Activated gamma-delta T cell (primary cell): ENCODE results near the gene TRIB2.

Source experiments
- DNase-seq: peaks from one replicate; lab custom pipeline; 2025; lab: John Stamatoyannopoulos, UW

TRIB2 gene

GRCh38 chr2:12720754-12721378 is 4.1 kb downstream of the TRIB2 start:
- DNase-seq = no peak

- DNase-seq = no peak
These were observed 5.1 kb downstream of the TRIB2 start for GRCh38 chr2:12721566-12722446.

- no peak for DNase-seq
These were observed 5.9 kb downstream of the TRIB2 start for GRCh38 chr2:12722447-12723316.

DNA sequence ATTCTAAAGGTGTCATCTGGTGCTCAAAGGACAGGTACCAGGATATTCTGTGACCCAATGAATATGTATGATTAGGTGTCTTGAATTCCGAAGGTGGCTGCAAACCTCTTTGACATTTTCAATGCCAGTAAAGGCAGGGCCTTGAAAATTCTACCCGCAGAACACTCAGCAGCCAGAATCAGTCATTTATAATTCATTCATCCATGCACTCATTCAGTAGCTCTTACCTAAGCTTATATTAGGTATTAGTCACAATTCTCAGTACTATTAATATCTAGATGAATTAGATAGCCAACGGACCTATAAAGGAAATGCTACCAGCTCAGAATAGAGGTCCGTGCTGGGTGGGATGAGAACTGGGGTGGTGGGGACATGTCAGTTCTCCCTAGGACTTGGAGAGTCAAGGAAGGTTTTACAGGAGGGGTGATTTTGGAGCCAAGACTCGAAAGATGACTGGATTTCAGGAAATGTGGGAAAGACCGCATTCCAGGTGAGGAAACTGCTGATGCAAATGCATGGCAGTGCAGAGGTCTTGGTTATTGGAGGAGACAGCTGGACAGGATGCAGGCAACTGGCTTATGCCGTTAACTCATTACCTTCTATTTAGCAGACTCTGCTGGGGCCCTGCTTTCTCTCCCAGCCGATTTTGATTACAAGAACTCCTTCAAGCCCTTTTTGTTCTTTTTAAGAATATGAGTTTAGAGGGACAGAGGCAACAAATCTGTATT is 7.2 kb downstream of the TRIB2 start:
- DNase-seq = no peak

GRCh38 chr2:12725233-12726187 is 8.8 kb downstream of the TRIB2 start:
- DNase-seq = no peak

DNA sequence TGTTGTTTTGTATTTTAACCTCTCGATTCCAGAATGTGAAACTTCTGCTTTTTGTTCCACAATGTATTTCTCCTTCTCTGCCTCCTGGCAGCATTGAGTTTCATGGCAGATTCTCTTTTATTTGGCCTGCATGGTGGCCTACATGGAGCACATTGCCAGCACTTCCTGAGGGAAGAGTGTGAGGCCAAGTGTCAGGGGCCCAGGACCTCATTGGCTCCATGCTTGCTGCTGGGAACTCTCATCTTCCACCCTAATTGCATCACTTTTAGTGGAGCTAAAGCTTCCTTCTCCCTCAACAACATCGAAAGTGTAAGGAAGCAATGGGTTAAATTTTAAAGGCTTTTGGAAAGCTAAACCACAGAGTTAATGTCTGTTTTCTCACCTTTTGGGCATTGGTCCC is 9.5 kb downstream of the TRIB2 start:
- DNase-seq = no peak

- no peak for DNase-seq
These were observed 10.3 kb downstream of the TRIB2 start for GRCh38 chr2:12727065-12727464.

DNA sequence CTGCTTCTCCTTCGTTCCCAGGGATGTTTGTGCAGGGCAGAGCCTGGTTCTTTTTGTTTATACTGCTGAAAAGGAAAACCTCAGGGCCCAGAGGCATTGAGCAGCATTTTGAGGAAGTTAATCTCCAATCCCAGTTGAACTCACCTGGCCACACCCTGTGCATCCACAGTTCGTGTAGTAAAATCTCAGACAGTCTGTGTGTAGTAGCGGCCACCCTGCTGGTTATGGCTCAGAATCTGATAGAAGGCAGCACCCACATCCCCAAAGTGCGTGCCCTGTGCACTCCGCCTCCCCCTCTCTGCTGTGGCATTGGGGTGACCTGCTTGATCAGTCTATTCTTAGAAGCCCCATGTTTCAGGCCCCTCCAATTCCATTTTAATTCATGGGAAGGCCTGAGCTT is 10.9 kb downstream of the TRIB2 start:
- no peak for DNase-seq

DNA sequence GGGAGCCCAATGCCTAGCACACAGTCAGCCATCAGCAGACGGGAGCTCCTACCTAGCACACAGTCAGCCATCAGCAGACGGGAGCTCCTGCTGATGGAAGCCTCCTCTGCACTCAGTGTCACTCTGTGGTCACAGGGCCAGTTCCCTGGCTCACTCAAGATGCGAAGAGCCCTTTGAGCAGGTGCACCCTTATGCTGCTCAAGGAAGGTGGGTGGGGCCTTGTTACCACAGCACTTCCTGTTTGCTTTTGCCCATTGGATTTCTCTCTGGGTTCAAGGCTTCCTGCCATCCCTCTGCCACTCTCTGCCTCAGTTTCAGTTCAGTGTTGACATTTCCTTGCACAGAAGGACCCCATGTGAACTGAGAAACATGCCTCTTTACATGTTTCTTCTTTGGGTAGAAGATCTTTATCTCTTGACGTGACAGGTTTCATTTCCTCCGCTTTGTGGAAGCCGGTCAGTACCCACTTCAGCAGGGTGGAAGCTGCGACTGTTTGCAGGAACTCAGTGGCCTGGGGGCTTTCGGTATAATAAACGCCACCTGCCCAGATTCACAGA is 11.6 kb downstream of the TRIB2 start:
- no peak for DNase-seq

DNA sequence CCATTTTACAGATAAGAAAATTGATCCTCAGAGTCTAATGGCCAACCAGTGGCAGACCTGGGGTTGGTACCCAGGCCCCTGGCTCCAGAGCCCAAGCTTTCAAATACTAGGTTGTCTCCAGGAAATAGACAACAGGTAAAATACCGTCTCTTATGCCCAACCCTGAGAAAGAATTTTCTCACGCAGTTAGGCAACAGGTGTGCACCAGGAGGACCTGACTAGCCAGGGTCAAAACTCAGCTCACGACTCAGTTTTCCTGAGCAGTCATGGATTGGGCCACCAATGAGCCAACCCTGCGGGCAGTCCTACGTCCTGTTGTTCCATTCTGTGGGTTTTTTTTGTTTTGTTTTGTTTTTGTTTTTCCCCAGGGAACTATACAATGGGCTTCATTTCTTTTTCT is 13.5 kb downstream of the TRIB2 start:
- DNase-seq = no peak

GRCh38 chr2:12731701-12732280 is 15.1 kb downstream of the TRIB2 start:
- DNase-seq = no peak

- DNase-seq = no peak
These were observed 15.9 kb downstream of the TRIB2 start for GRCh38 chr2:12732651-12733050.

- no peak for DNase-seq
These were observed 17.1 kb downstream of the TRIB2 start for GRCh38 chr2:12733846-12734245.

DNA sequence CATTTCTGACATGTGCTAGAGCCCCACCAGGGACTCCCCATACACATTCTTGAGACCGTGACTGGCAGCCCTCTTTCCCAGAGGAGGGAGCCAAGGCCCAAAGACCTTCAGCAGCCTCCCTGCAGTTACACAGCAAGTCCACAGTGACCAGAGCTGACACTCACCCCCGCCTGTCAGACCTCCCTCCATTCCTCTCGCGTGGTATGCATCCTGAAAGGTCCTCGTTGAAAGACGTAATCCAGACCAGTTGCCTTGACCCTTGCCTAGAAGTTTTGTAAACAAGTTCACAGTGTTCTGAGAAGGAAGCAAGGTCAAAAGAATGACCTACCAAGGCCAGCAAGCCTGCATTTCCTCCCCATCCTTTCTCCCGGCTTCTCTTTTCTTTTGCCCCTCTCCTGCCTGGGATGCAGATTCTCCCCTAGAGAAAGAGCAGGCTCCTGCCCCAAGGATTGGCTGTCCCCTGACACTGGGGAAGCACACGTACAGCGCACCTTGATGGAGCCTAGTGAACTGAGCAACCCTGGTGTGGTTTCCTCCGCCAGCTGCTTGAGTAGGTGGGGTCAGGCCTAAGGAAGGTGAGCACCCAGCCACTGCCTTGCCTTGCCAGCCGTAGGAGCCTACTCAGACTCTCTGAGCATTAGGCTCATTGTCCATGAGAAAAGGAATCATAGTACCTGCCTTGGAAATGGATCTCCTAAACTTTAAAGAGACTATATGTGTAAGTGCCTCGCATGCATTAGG is 18.3 kb downstream of the TRIB2 start:
- no peak for DNase-seq

DNA sequence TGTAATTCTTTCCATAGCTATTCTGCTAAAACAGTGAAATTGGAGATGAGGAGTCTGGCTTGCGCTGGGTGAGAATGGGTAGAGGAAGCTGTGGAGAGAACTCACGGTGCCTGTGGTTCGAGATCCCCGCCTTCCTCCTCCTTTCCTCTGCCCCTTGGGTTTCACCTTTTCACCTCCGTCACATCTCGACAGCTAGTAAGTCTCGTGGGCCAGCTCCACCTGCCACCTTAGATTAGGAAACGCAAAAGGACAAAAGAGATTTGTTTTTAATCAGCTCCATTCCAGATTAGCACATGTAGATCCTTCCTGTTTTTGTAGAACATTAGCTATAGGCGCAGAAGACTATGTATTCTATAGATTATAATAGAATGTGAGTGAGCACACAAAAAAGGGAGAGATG is 20.6 kb downstream of the TRIB2 start:
- no peak for DNase-seq

- DNase-seq = no peak
These were observed 21.2 kb downstream of the TRIB2 start for GRCh38 chr2:12737738-12738485.

GRCh38 chr2:12739721-12740254 is 23.1 kb downstream of the TRIB2 start:
- no peak for DNase-seq

GRCh38 chr2:12741380-12741779 is 24.6 kb downstream of the TRIB2 start:
- DNase-seq = no peak
